H1 (cell line): ENCODE data around the gene POLR1C. TPM values are rescaled to one million over a fixed set of nuclear protein-coding genes. Genes with fewer than 3 reads are reported as not detected.

Experiments used
- CTCF ChIA-PET: fragments of 300-600 bp; sonication (Branson Sonifier 250); formaldehyde crosslinking; loops from one replicate; lab custom pipeline; 2021; ENCODE audit not compliant: partially characterized antibody; lab: Charles Lee
- POLR2A ChIA-PET: fragments of 300-600 bp; sonication (Branson Sonifier 250); formaldehyde crosslinking; loops from one replicate; lab custom pipeline; 2021; ENCODE audit warnings: inconsistent platforms; ENCODE audit not compliant: partially characterized antibody; lab: Charles Lee
- DNase-seq, 2 experiments: peaks; one replicate each; pipeline versions ENCODE4 v3.0.0 to v3.0.0-alpha.2; 2010 to 2022; ENCODE audit warnings: low spot score in 2 of 2, low read depth in 1 of 2, mixed read lengths in 1 of 2
- FAIRE-seq: peaks from 2 replicates; lab custom pipeline; 2011; peaks lifted over from hg19 to GRCh38; lab: Jason Lieb, UNC
- H2AFZ ChIP-seq: 2 replicates; pipeline ENCODE4 v1.8.1; 2012; ENCODE audit warnings: low read length, inconsistent platforms
- H2AK5ac ChIP-seq: 2 replicates; pipeline ENCODE4 v1.6.1; 2013; ENCODE audit warnings: low read depth, low read length
- H2BK120ac ChIP-seq: replicated peaks from 2 replicates; pipeline ENCODE3; 2013; ENCODE audit warnings: low read depth, low read length, inconsistent platforms
- H2BK12ac ChIP-seq: 2 replicates; pipeline ENCODE4 v1.6.1; 2013; ENCODE audit warnings: low read depth, low read length
- H2BK15ac ChIP-seq: 2 replicates; pipeline ENCODE4 v1.6.1; 2013; ENCODE audit warnings: low read length
- H2BK20ac ChIP-seq: 2 replicates; pipeline ENCODE4 v1.6.1; 2013; ENCODE audit warnings: low read length
- H2BK5ac ChIP-seq: 2 replicates; pipeline ENCODE4 v1.6.1; 2013; ENCODE audit warnings: low read depth, low read length
- H3K14ac ChIP-seq: 2 replicates; pipeline ENCODE4 v1.6.1; 2013; ENCODE audit warnings: inconsistent platforms; ENCODE audit not compliant: insufficient read length
- H3K18ac ChIP-seq: 2 replicates; pipeline ENCODE4 v1.6.1; 2013; ENCODE audit warnings: low read length; ENCODE audit errors: extremely low read depth
- H3K23ac ChIP-seq: 2 replicates; pipeline ENCODE4 v1.6.1; 2013; ENCODE audit warnings: inconsistent platforms; ENCODE audit not compliant: insufficient read length
- H3K23me2 ChIP-seq: 2 replicates; pipeline ENCODE4 v1.6.1; 2013; ENCODE audit warnings: low read depth, low read length
- H3K27ac ChIP-seq: 2 replicates; pipeline ENCODE4 v1.6.1; 2011; ENCODE audit warnings: low read depth, low read length, inconsistent platforms
- H3K27me3 ChIP-seq, 4 experiments: replicated peaks in 1 of 4; 1 replicate in 1 of 4; 2 replicates in 3 of 4; pipeline versions ENCODE4 v1.6.1 to v1.8.1; 2011 to 2013; ENCODE audit warnings: low read length in 3 of 4, mild to moderate bottlenecking in 3 of 4, inconsistent platforms in 2 of 4, mixed read lengths in 2 of 4, moderate library complexity in 1 of 4; ENCODE audit not compliant: control insufficient read depth in 3 of 4, insufficient read depth in 3 of 4; ENCODE audit errors: extremely low read depth in 1 of 4
- H3K36me3 ChIP-seq, 4 experiments: 2 replicates each; pipeline versions ENCODE4 v1.6.1 to v1.8.1; 2011 to 2013; ENCODE audit warnings: mild to moderate bottlenecking in 4 of 4, low read length in 3 of 4, moderate library complexity in 2 of 4, control low read depth in 1 of 4, inconsistent platforms in 1 of 4; ENCODE audit not compliant: insufficient read depth in 4 of 4, control insufficient read depth in 2 of 4
- H3K4ac ChIP-seq: replicated peaks from 2 replicates; pipeline ENCODE3; 2013; ENCODE audit warnings: low read length, low read depth, mixed read lengths, inconsistent platforms; ENCODE audit not compliant: insufficient read length
- H3K4me1 ChIP-seq, 4 experiments: replicated peaks in 1 of 4; 1 replicate in 1 of 4; 2 replicates in 3 of 4; pipeline versions ENCODE4 v1.6.1 to v1.8.1; 2011 to 2013; ENCODE audit warnings: low read length in 3 of 4, inconsistent platforms in 2 of 4, mixed read lengths in 1 of 4; ENCODE audit not compliant: insufficient read depth in 4 of 4, control insufficient read depth in 3 of 4
- H3K4me2 ChIP-seq, 2 experiments: 2 replicates each; pipeline versions ENCODE4 v1.6.1 to v1.8.1; 2011 to 2013; ENCODE audit warnings: low read depth in 2 of 2, low read length in 2 of 2, control low read depth in 1 of 2, inconsistent platforms in 1 of 2, mild to moderate bottlenecking in 1 of 2; ENCODE audit not compliant: insufficient read depth in 1 of 2
- H3K4me3 ChIP-seq, 4 experiments: fragments of 200-600, 300-600 bp in 1 of 4; sonication (generic), shearing (Covaris generic), sonication (Bioruptor Twin) in 1 of 4; 2 replicates each; pipeline versions ENCODE4 v1.5.1 to v1.8.1; 2011 to 2016; ENCODE audit warnings: low read length in 4 of 4, low read depth in 3 of 4, control low read depth in 2 of 4, inconsistent platforms in 2 of 4, mild to moderate bottlenecking in 2 of 4, mixed read lengths in 1 of 4, moderate library complexity in 1 of 4; ENCODE audit not compliant: insufficient read depth in 2 of 4; ENCODE audit errors: extremely low read depth in 1 of 4
- H3K56ac ChIP-seq: replicated peaks from 2 replicates; pipeline ENCODE3; 2013; ENCODE audit warnings: low read depth, mild to moderate bottlenecking, mixed read lengths, low read length, inconsistent platforms; ENCODE audit not compliant: insufficient read length
- H3K79me1 ChIP-seq: 2 replicates; pipeline ENCODE4 v1.6.1; 2013; ENCODE audit warnings: low read depth, low read length, control low read depth
- H3K79me2 ChIP-seq, 2 experiments: 2 replicates each; pipeline versions ENCODE4 v1.6.1 to v1.8.1; 2012 to 2013; ENCODE audit warnings: low read length in 2 of 2, mild to moderate bottlenecking in 2 of 2, inconsistent platforms in 1 of 2; ENCODE audit not compliant: insufficient read depth in 2 of 2, control insufficient read depth in 1 of 2
- H3K9ac ChIP-seq, 4 experiments: replicated peaks in 1 of 4; 1 replicate in 1 of 4; 2 replicates in 3 of 4; pipeline versions ENCODE4 v1.6.1 to v1.8.1; 2011 to 2013; ENCODE audit warnings: low read depth in 3 of 4, low read length in 3 of 4, control low read depth in 2 of 4, mild to moderate bottlenecking in 2 of 4, moderate library complexity in 2 of 4, inconsistent platforms in 1 of 4; ENCODE audit errors: extremely low read depth in 1 of 4
- H3K9me3 ChIP-seq, 2 experiments: 2 replicates each; pipeline versions ENCODE4 v1.6.1 to v1.8.1; 2012 to 2013; ENCODE audit warnings: mild to moderate bottlenecking in 2 of 2, moderate library complexity in 2 of 2, control low read depth in 1 of 2, inconsistent platforms in 1 of 2, low read depth in 1 of 2, low read length in 1 of 2, mixed read lengths in 1 of 2; ENCODE audit not compliant: insufficient read depth in 2 of 2
- H4K20me1 ChIP-seq, 2 experiments: replicated peaks in 1 of 2; 2 replicates each; pipeline versions ENCODE3 to v1.8.1; 2011 to 2013; ENCODE audit warnings: inconsistent platforms in 2 of 2, low read length in 2 of 2, mild to moderate bottlenecking in 1 of 2; ENCODE audit not compliant: insufficient read depth in 2 of 2, control insufficient read depth in 1 of 2
- H4K5ac ChIP-seq: 2 replicates; pipeline ENCODE4 v1.6.1; 2013; ENCODE audit warnings: low read length, low read depth, mixed read lengths, inconsistent platforms; ENCODE audit not compliant: insufficient read length
- H4K8ac ChIP-seq: 2 replicates; pipeline ENCODE4 v1.8.0; 2013; ENCODE audit warnings: mild to moderate bottlenecking, moderate library complexity, low read length, inconsistent platforms; ENCODE audit not compliant: insufficient read depth; ENCODE audit errors: extremely low read depth
- H4K91ac ChIP-seq: replicated peaks from 2 replicates; pipeline ENCODE3; 2013; ENCODE audit warnings: low read length, mixed read lengths, inconsistent platforms; ENCODE audit not compliant: insufficient read length
- ATF2 ChIP-seq: IDR thresholded peaks from 2 replicates; pipeline ENCODE4 v1.6.1; 2012; ENCODE audit warnings: low read length, inconsistent platforms
- BRCA1 ChIP-seq: IDR thresholded peaks from 2 replicates; pipeline ENCODE4 v1.6.1; 2012; ENCODE audit warnings: low read depth, low read length, improper control_type of control experiment
- WGBS, 2 experiments: shearing (Covaris generic) in 1 of 2; methylation state at CpG; one replicate each; pipeline versions ENCODE4 v1.1.6 to v1.1.7; 2013 to 2015; ENCODE audit warnings: low lambda C conversion rate in 2 of 2, mixed read lengths in 2 of 2, inconsistent platforms in 1 of 2, low coverage in 1 of 2, missing lambda C conversion rate in 1 of 2; ENCODE audit not compliant: insufficient replicate concordance in 2 of 2, insufficient coverage in 1 of 2, insufficient read length in 1 of 2; ENCODE audit errors: extremely low coverage in 1 of 2, missing lambda C conversion rate in 1 of 2; 5-methylcytosine and 5-hydroxymethylcytosine counted together
- polyA plus RNA-seq, 7 experiments: library from polyadenylated mRNA; depleted of rRNA in 3 of 7; stranded (reverse) in 5 of 7; unstranded in 2 of 7; fragments of >200 nt in 5 of 7; fragments of 200-250 nt in 2 of 7; gene quantifications; 1 replicate in 5 of 7; 2 replicates in 1 of 7; 4 replicates in 1 of 7; pipeline versions ENCODE4 v1.2.1 to v1.2.3, GENCODE V29; 2011 to 2013; ENCODE audit warnings: missing spikeins in 2 of 7, mixed read lengths in 2 of 7
- total RNA-seq: library from RNA; stranded (reverse); fragmentation: NEBNext Ultra II Directional; extraction: Animal tissue kit (Norgen Biotek cat#: 25700); gene quantifications from 2 replicates; pipeline ENCODE4 v1.2.1, GENCODE V29; 2021

POLR1C gene
- total and polyA plus RNA-seq, 2 of the 8 experiments (the other 6 are each of a cell fraction or from before 2014, with no cell fraction given) = 42.9 to 49.6 TPM

DNA sequence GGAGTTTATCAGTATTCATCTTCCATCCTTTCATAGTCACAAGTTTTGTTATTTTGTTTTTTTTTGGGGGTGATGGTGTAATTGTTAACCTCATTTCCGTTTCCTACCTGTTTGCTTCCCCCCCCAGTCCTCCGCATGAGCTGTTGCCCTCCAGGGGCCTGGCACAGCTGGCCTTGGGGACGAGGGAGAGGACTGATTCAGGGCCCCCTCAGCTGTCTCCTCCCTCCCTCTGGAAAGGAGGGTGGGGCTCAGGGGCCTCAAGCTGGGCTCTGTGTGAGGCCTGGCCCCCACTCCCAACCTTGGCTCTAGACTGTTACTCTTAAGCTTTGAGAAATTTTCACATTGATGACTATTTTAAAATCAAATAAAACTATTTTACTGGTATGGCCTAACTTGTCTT is 10.7 kb upstream of the POLR1C start:
- peaks cover 0 to 12% (median 8%) of the 10 kb centered on the region in 4 experiments; a peak in 5 of 7 replicates for H3K4me1 ChIP-seq
- H3K27ac ChIP-seq = no peak overlapping the region
- no peak overlapping the region for H3K56ac ChIP-seq
- H3K27me3 ChIP-seq = peaks cover 0 to 19% (median 15%) of the 10 kb centered on the region in 4 experiments; a peak in 5 of 7 replicates
- H3K4me2 ChIP-seq = no peak overlapping the region
- FAIRE-seq = no peak
- H3K23me2 ChIP-seq = peaks cover 12% of the 10 kb centered on the region
- no peak overlapping the region for H2BK5ac ChIP-seq
- H3K36me3 ChIP-seq = peaks cover 8 to 22% (median 18%) of the 10 kb centered on the region in 4 experiments; a peak in 7 of 8 replicates
- no peak overlapping the region for H2BK120ac ChIP-seq
- H4K5ac ChIP-seq = no peak overlapping the region
- H2BK20ac ChIP-seq = no peak overlapping the region
- ChIA-PET CTCF (interaction anchor here (0.7 to 31.7 kb wide), 24 partner anchors 8 to 289 kb away, joined by 3 to 536 read pairs (median 6); partner anchors contain the start of genes ABCC10, DLK2, DNPH1 and POLR1C), POLR2A (interaction anchor here (1.1 to 12.6 kb wide), 9 partner anchors 11 to 92 kb away, joined by 3 to 147 read pairs (median 7); partner anchors contain the start of genes ABCC10, DLK2, POLR1C and TJAP1)
- H3K23ac ChIP-seq = no peak overlapping the region
- DNase-seq = no peak
- no peaks in the 10 kb centered on the region for H3K9me3 ChIP-seq
- no peak overlapping the region for H2AFZ ChIP-seq
- H4K8ac ChIP-seq = no peak overlapping the region
- TF ChIP-seq ATF2 (no peak), BRCA1 (no peak)
- no peaks in the 10 kb centered on the region for H3K79me2 ChIP-seq
- 74% methylated on average over 3 of the region's 3 CpGs; no CpG with 5 or more reads in 1 of the 2 experiments for WGBS, 2 experiments
- H3K79me1 ChIP-seq = no peaks in the 10 kb centered on the region
- no peak overlapping the region for H2BK12ac ChIP-seq
- H2BK15ac ChIP-seq = no peak overlapping the region
- no peak overlapping the region for H3K14ac ChIP-seq
- H3K4me3 ChIP-seq = no peak overlapping the region
- no peak overlapping the region for H3K9ac ChIP-seq
- no peak overlapping the region for H3K4ac ChIP-seq
- no peak overlapping the region for H4K91ac ChIP-seq
- H4K20me1 ChIP-seq = peaks cover 2 to 16% of the 10 kb centered on the region in 2 experiments
- no peak overlapping the region for H3K18ac ChIP-seq
- H2AK5ac ChIP-seq = no peak overlapping the region
